Astrocyte of the hippocampus (primary cell): ENCODE data around the gene ZNF805.
"Not testable (repeated sequence)": the region's sequence is repeated elsewhere in the genome, so short reads cannot be mapped to it uniquely, and the experiment has no call there.

Experiments used
- DNase-seq: peaks from one replicate; pipeline ENCODE4 v3.0.0; 2011; ENCODE audit warnings: low read depth, low spot score

Gene ZNF805

DNA sequence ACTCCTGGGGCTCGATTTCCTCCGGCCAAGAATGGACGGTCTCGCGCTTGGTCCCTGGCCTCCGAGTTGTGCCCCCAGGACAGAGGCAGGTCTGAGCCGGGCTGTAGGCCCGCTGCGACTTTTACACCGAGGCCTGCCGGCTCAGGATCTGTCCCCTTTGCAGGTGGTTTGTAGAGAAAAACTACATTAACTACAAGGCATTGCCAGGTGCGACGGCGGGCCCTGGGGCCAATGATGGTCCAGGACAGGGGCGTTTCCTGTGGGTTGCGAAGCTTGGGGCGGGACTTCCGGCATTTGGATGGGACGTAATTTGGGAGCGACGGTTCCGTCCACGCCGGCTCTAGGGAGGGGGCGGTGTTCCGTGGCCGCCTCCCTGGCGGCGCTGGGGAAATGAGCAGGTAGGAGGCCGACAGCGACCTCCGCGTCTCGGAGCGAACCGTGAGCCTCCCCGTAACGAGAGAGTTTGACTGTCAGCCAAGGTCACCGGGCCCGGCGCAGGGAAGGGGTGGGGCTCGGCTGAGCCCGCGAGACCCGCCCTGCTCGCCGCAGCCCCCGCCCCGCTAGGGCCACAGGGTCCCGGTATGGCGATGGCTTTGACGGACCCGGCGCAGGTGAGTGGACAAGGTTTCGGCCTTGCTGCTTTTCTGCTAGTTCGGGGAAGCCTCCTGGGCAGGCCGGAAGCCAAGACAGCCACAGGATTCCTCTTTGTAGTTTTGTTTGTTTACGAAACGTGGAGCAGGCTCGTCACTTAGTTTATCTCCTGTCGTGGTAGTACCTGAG lies at the start of gene ZNF805:
TSS of gene ZNF805 (plus strand) at position 322 of the 780 bp plus-strand sequence. CDS start at position 582, 260 bp downstream.
- peak; percentile 97 for DNase-seq

GRCh38 chr19:57191141-57192076 lies 49.0 kb upstream of the ZNF805 start, which contains the start of gene ZNF264:
Gene ZNF264 (plus strand): TSS chr19:57191500. CDS start chr19:57191914, 414 bp downstream.
- peak; percentile 94 for DNase-seq

- peak; percentile 37 for DNase-seq
Observed at GRCh38 chr19:57192077-57192420, 48.4 kb upstream of the ZNF805 start.

DNA sequence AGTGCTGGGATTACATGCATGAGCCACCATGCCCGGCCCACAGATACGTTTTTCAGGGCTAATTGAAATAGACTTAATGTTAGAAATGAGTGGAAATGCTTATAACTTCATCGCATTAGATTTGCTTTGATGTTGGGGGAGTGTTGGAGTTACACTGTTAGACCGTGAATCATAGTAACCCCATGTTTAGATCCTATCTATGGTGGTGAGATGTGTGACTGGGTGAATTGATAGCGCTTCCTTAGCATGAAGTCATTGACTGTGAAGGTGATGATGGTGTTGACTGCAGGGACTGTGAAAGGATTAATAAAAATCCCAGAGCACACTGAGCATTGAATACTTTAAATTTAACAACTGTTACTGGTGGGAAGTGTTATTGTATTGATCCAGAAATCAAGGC lies 47.4 kb upstream of the ZNF805 start:
- DNase-seq = no peak

- not testable (repeated sequence) for DNase-seq
Observed at GRCh38 chr19:57197874-57198273, 42.6 kb upstream of the ZNF805 start.

GRCh38 chr19:57202160-57202559 lies 38.3 kb upstream of the ZNF805 start:
- no peak for DNase-seq

- no peak for DNase-seq
Observed at GRCh38 chr19:57210381-57210780, 30.1 kb upstream of the ZNF805 start.

DNA sequence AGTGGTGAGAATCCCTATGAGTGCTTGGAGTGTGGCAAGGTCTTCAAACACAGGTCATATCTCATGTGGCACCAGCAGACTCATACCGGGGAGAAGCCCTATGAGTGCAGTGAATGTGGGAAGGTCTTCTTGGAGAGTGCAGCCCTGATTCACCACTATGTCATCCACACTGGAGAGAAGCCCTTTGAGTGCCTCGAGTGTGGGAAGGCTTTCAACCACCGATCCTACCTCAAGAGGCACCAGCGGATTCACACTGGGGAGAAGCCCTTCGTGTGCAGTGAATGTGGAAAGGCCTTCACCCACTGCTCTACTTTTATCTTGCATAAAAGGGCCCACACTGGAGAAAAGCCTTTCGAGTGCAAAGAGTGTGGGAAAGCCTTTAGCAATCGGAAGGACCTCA lies 28.3 kb upstream of the ZNF805 start:
- DNase-seq = no peak

DNA sequence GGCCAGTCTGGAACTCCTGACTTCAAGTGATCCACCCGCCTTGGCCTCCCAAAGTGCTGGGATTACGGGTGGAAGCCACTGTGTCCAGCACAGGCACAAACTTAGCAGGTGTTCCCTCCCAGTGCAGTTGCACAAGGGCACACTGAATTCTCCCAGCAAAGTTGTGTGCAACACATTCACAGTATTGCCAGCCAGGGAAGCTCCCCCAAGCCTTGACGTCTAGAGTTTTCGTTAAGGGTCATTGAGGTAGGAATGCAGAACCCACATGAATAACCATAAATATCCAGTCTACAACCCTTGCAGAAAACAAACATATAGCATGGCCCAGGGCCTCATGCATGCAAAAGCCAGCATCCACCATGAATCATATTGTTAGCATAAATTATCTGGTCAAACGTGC lies 12.9 kb upstream of the ZNF805 start:
- DNase-seq = no peak

- no peak for DNase-seq
Observed at GRCh38 chr19:57231686-57232085, 8.7 kb upstream of the ZNF805 start.

GRCh38 chr19:57233207-57233606 lies 7.2 kb upstream of the ZNF805 start:
- no peak for DNase-seq

- DNase-seq = no peak
Observed at GRCh38 chr19:57239982-57240310, 486 bp upstream of the ZNF805 start.

- DNase-seq = peak; percentile 40
Observed at GRCh38 chr19:57241176-57241575, 744 bp downstream of the ZNF805 start.

DNA sequence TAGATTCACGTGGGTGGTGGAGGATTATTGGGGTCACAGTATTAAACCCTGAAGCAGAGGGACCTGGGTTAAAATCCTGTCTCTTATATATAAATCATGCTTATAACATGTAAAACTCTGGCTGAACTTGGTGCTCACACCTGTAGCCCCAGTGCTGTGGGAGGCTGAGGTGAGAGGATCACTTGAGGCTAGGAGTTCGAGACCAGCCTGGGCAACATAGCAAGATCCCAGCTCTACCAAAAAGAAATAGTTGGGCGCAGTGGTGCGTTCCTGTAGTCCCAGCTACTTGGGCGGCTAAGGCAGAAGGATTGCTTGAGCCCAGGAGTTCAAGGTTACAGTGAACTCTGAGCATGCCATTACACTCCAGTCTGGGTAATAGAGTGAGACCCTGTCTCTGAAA lies 2.4 kb downstream of the ZNF805 start:
- DNase-seq = no peak

DNA sequence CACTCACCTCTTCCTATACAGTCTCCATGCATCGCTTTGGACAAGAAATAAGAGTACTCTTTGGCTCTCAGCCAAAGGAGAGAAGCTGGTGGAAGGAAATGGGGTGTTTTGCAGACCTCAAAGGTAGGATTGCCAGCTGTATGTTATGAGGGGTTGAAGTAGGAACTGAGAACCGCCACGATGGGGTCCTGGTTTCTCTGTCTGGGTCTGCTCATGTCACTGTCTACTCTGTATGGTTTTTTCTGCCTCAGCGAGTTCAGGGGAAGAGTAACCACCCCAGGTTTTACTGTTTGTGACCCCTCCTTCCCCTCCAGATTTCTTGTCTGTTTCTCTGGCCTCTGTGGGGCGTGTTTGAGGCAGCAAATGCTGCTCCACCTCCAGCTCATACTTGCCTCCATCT lies 4.1 kb downstream of the ZNF805 start:
- no peak for DNase-seq

DNA sequence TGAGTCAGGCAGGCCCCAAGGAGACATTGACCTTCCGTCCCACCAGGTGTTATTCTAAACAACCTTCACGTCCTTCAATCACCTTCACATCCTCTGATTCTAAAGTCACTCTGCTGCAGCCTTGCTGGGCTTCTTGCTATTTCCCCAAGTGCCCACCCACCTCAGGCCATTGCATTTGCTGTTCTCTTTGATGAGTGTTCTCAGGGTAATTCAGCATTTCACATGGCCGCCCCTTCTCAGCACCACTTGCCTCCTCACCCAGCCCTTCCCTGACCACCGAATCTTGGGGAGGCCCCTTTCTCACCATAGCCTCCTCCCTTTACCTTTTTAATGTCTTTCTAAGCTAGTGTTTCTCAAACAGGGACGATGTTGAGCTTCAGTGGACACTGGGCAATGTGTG lies 4.6 kb downstream of the ZNF805 start:
- no peak for DNase-seq

DNA sequence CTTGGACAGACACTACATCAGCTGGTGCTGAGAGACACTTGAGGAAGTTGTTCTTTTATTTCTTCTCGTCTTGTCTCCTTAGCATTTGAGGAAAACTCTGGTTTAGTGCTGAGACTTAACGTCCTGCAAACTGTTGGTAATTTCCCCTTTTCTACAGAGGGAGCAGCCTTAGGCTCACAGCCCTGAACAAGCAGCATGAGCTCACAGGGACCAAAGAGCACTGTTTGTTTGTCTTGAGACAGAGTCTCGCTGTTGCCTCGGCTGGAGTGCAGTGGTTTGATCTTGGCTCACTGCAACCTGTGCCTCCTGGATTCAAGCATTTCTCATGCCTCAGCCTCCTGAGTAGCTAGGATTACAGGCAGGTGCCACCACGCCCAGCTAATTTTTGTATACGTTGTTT lies 5.5 kb downstream of the ZNF805 start:
- DNase-seq = no peak

DNA sequence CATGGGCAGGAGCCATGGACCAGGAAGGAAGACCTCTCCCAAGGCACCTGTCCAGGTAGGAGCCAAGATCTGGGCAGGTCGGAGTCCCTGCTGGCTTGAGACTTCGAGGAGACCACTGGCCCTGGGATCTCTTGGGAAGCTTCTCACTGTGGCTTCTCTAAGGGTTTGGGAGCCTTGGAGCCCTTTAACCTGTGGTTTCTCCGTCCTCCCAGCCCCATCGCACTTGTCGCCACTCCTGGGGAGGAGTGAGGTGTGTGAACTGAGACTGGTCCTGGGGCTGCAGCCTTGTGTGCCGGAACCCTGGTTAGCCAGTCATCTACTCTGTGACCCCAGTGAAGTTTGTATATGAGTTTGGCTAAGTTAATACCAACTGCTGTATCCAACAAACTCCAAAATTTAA lies 8.2 kb downstream of the ZNF805 start:
- no peak for DNase-seq

DNA sequence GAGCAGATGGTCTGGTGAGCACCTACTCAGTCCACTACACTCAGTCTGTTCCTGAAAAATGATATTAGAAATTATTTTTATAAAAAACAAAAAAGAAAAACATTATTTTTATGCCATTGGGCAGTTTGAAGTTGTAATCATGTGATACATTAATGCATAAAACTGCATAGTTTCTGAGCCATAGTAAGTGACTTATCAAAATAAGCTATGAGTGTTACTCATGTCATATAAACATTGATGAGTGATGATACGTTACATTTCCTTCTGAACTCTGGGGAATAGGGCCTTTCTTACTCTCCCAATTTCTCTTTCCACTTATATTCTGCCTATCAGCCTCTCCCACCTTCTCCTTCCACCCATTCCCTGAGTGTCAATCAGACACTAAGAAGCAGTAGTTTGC lies 8.9 kb downstream of the ZNF805 start:
- DNase-seq = no peak

DNA sequence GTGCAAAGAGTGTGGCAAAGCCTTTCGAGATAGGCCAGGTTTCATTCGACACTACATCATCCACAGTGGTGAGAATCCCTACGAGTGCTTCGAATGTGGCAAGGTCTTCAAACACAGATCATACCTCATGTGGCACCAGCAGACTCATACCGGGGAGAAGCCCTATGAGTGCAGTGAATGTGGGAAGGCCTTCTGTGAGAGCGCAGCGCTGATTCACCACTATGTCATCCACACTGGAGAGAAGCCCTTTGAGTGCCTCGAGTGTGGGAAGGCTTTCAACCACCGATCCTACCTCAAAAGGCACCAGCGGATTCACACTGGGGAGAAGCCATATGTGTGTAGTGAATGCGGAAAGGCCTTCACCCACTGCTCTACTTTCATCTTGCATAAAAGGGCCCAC lies 13.3 kb downstream of the ZNF805 start:
- DNase-seq = peak; percentile 28

DNA sequence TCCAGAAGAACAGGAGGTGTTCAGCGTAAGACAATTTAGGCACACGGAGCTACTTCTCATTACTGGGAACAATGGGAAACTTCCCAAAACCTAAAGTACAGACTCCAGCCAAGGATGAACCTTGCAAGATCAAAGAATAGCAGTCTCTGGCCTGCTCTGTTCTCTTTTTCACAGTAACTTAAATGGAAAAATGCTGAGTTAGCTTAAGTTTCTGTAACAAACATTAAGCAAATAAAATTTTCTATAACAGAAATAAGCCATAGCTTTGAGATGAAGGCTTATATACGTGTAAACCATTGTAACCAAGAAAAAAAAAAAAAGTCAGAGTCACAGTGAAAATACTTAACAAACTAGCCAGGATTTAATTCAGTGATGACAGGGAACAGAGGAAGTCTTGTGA lies 21.6 kb downstream of the ZNF805 start:
- no peak for DNase-seq

DNA sequence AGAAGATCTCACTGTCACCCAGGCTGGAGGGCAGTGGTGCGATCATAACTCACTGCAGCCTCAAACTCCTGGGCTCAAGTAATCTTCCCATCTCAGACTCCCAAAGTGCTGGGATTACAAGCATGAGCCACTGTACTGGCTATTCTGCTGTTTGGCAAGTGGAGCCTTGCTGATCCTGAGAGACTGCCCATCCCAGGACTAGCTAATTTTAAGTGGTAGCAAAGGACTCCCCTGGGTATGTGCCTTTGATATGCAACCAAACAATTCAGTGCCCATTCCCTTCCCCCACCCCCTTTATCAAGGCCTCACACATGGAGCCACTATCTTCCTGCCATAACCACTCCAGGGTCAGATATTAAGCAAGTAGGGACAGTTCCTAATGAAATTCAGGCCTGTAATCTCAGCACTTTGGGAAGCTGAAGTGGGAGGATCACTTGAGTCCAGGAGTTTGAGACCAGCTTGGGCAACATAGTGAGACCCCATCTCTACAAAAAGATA lies 22.9 kb downstream of the ZNF805 start:
- DNase-seq = no peak

DNA sequence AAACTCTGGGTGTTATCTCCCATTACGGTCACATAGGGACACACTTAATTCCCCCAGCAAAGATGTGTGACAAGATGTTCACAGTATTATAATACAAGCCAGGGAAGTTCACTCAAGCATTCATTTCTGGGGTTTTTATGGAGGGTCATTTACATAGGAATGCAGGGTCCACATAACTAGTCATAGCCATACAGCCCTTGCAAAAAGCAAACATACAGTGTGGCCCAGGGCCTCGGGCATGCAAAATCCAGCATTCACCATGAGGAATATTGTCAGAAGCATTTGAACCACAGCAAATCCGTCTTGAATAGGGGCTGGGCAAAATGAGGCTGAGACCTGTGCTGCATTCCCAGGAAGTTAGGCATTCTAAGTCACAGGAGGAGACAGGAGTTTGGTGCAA lies 26.9 kb downstream of the ZNF805 start:
- DNase-seq = peak; percentile 86
